ENCODE results near the gene HGFAC.

- TF ChIP-seq CTCF (IDR thresholded peaks at IDR 0.05) (no peak), EZH2phosphoT487 (IDR thresholded peaks at IDR 0.05) (no peak)
Observed at GRCh38 chr4:3476936-3477749, 35.4 kb downstream of the HGFAC start.
